ENCODE measurements around the gene PPM1D.

DNA sequence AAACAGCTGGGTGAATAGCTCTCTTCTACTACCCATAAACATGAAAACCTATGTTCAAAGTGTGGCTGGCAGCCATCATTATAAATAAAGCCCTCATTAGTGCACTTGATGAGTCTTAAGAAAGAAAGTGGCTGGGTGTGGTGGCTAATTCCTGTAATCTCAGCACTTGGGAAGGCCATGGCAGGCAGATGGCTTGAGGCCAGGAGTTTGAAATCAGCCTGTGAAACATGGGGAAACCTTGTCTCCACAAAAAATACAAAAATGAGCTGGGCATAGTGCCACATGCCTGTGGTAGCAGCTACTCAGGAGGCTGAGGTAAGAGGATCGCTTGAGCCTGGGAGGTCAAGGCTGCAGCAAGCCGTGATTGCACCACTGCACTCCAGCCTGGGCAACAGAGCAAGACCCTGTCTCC lies 45.6 kb upstream of the PPM1D start:
- no peak for TF ChIP-seq POLR2AphosphoS5 (IDR thresholded peaks at IDR 0.05; ENCODE audit: low read depth)
- TF ChIP-seq, protein P1, sequence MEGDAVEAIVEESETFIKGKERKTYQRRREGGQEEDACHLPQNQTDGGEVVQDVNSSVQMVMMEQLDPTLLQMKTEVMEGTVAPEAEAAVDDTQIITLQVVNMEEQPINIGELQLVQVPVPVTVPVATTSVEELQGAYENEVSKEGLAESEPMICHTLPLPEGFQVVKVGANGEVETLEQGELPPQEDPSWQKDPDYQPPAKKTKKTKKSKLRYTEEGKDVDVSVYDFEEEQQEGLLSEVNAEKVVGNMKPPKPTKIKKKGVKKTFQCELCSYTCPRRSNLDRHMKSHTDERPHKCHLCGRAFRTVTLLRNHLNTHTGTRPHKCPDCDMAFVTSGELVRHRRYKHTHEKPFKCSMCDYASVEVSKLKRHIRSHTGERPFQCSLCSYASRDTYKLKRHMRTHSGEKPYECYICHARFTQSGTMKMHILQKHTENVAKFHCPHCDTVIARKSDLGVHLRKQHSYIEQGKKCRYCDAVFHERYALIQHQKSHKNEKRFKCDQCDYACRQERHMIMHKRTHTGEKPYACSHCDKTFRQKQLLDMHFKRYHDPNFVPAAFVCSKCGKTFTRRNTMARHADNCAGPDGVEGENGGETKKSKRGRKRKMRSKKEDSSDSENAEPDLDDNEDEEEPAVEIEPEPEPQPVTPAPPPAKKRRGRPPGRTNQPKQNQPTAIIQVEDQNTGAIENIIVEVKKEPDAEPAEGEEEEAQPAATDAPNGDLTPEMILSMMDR (IDR thresholded peaks at IDR 0.05; ENCODE audit: insufficient read depth, low read length): no peak
- TF ChIP-seq, protein P2, sequence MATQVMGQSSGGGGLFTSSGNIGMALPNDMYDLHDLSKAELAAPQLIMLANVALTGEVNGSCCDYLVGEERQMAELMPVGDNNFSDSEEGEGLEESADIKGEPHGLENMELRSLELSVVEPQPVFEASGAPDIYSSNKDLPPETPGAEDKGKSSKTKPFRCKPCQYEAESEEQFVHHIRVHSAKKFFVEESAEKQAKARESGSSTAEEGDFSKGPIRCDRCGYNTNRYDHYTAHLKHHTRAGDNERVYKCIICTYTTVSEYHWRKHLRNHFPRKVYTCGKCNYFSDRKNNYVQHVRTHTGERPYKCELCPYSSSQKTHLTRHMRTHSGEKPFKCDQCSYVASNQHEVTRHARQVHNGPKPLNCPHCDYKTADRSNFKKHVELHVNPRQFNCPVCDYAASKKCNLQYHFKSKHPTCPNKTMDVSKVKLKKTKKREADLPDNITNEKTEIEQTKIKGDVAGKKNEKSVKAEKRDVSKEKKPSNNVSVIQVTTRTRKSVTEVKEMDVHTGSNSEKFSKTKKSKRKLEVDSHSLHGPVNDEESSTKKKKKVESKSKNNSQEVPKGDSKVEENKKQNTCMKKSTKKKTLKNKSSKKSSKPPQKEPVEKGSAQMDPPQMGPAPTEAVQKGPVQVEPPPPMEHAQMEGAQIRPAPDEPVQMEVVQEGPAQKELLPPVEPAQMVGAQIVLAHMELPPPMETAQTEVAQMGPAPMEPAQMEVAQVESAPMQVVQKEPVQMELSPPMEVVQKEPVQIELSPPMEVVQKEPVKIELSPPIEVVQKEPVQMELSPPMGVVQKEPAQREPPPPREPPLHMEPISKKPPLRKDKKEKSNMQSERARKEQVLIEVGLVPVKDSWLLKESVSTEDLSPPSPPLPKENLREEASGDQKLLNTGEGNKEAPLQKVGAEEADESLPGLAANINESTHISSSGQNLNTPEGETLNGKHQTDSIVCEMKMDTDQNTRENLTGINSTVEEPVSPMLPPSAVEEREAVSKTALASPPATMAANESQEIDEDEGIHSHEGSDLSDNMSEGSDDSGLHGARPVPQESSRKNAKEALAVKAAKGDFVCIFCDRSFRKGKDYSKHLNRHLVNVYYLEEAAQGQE (IDR thresholded peaks at IDR 0.05; ENCODE audit: insufficient replicate concordance, low read depth): no peak
- no peak for TF ChIP-seq SPI1 (IDR thresholded peaks at IDR 0.05; ENCODE audit: borderline replicate concordance, low read depth)
